ENCODE measurements around the gene INTU. TPM values are rescaled to one million over a fixed set of nuclear protein-coding genes. Genes with fewer than 3 reads are reported as not detected.

INTU gene
- total RNA-seq, 6 experiments from 2014 or later: 1.1 to 2.0 (median 1.3) TPM

- no peak overlapping the region for H3K27ac ChIP-seq
- intact Hi-C loops (cut with DNase I): no loop called here
- H3K4me3 ChIP-seq: no peak overlapping the region
- 76% methylated on average over 10 of the region's 10 CpGs for WGBS (ENCODE audit: insufficient coverage, low coverage, low lambda C conversion rate, missing lambda C conversion rate)
- ATAC-seq (no peak), DNase-seq (no peak)
- H3K9me3 ChIP-seq: no peaks in the 10 kb centered on the region
- H3K36me3 ChIP-seq: no peaks in the 10 kb centered on the region
- H3K4me1 ChIP-seq: no peaks in the 10 kb centered on the region
- TF ChIP-seq, protein P1, sequence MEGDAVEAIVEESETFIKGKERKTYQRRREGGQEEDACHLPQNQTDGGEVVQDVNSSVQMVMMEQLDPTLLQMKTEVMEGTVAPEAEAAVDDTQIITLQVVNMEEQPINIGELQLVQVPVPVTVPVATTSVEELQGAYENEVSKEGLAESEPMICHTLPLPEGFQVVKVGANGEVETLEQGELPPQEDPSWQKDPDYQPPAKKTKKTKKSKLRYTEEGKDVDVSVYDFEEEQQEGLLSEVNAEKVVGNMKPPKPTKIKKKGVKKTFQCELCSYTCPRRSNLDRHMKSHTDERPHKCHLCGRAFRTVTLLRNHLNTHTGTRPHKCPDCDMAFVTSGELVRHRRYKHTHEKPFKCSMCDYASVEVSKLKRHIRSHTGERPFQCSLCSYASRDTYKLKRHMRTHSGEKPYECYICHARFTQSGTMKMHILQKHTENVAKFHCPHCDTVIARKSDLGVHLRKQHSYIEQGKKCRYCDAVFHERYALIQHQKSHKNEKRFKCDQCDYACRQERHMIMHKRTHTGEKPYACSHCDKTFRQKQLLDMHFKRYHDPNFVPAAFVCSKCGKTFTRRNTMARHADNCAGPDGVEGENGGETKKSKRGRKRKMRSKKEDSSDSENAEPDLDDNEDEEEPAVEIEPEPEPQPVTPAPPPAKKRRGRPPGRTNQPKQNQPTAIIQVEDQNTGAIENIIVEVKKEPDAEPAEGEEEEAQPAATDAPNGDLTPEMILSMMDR (IDR thresholded peaks at IDR 0.05): no peak
- TF ChIP-seq POLR2A (IDR thresholded peaks at IDR 0.05): no peak
- H3K27me3 ChIP-seq: no peaks in the 10 kb centered on the region
Observed at GRCh38 chr4:127772769-127773671, 140.3 kb downstream of the INTU start.

- TF ChIP-seq, protein P1 (IDR thresholded peaks at IDR 0.05): no peak
- TF ChIP-seq POLR2A (IDR thresholded peaks at IDR 0.05): no peak
- H3K27ac ChIP-seq: no peak overlapping the region
- H3K36me3 ChIP-seq: no peaks in the 10 kb centered on the region
- 92% methylated on average over 2 of the region's 4 CpGs for WGBS (ENCODE audit: insufficient coverage, low coverage, low lambda C conversion rate, missing lambda C conversion rate)
- DNase-seq: no peak
- no peaks in the 10 kb centered on the region for H3K4me1 ChIP-seq
- H3K9me3 ChIP-seq: no peaks in the 10 kb centered on the region
- no peak overlapping the region for H3K4me3 ChIP-seq
- no peaks in the 10 kb centered on the region for H3K27me3 ChIP-seq
- ATAC-seq: no peak
- intact Hi-C loops (cut with DNase I): no loop called here
Observed at GRCh38 chr4:127775843-127776242, 143.1 kb downstream of the INTU start.

Other genes starting within 250 kb of the INTU start
- gene SLC25A31, start 97.4 kb downstream of the INTU start, total RNA-seq: not detected
- 10 to 100 TPM in 4 of 6 experiments, 1 to 10 TPM in 2; 1.8 to 14.9 (median 13.0) TPM for gene HSPA4L, start 149.4 kb downstream of the INTU start, total RNA-seq
- gene PLK4, start 247.9 kb downstream of the INTU start, total RNA-seq: 1 to 10 TPM in 2 of 6 experiments, under 1 TPM in 4; 0.29 to 1.4 (median 0.93) TPM

Measured in right lobe of liver (tissue), 6 donors.